IPS-15b (cell line): ENCODE data around the gene FAM83G.
"Not testable (repeated sequence)": the region's sequence is repeated elsewhere in the genome, so short reads cannot be mapped to it uniquely, and the experiment has no call there.

Experiments
- H3K27me3 ChIP-seq: one replicate; pipeline ENCODE4 v1.6.1; 2013; ENCODE audit warnings: low read length; ENCODE audit not compliant: control insufficient read depth, insufficient read depth
- H3K36me3 ChIP-seq: one replicate; pipeline ENCODE4 v1.6.1; 2013; ENCODE audit warnings: low read length; ENCODE audit not compliant: control insufficient read depth, insufficient read depth
- H3K4me1 ChIP-seq: one replicate; pipeline ENCODE4 v1.6.1; 2013; ENCODE audit warnings: mild to moderate bottlenecking, low read length; ENCODE audit not compliant: control insufficient read depth, insufficient read depth
- H3K4me3 ChIP-seq: one replicate; pipeline ENCODE4 v1.5.1; 2013; ENCODE audit warnings: low read depth, low read length
- H3K9ac ChIP-seq: one replicate; pipeline ENCODE4 v1.6.1; 2013; ENCODE audit warnings: low read depth, mild to moderate bottlenecking, low read length
- H3K9me3 ChIP-seq: one replicate; pipeline ENCODE4 v1.6.1; 2013; ENCODE audit warnings: mild to moderate bottlenecking, low read length; ENCODE audit not compliant: control insufficient read depth, insufficient read depth

Gene FAM83G, protein sequence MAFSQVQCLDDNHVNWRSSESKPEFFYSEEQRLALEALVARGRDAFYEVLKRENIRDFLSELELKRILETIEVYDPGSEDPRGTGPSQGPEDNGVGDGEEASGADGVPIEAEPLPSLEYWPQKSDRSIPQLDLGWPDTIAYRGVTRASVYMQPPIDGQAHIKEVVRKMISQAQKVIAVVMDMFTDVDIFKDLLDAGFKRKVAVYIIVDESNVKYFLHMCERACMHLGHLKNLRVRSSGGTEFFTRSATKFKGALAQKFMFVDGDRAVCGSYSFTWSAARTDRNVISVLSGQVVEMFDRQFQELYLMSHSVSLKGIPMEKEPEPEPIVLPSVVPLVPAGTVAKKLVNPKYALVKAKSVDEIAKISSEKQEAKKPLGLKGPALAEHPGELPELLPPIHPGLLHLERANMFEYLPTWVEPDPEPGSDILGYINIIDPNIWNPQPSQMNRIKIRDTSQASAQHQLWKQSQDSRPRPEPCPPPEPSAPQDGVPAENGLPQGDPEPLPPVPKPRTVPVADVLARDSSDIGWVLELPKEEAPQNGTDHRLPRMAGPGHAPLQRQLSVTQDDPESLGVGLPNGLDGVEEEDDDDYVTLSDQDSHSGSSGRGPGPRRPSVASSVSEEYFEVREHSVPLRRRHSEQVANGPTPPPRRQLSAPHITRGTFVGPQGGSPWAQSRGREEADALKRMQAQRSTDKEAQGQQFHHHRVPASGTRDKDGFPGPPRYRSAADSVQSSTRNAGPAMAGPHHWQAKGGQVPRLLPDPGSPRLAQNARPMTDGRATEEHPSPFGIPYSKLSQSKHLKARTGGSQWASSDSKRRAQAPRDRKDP

DNA sequence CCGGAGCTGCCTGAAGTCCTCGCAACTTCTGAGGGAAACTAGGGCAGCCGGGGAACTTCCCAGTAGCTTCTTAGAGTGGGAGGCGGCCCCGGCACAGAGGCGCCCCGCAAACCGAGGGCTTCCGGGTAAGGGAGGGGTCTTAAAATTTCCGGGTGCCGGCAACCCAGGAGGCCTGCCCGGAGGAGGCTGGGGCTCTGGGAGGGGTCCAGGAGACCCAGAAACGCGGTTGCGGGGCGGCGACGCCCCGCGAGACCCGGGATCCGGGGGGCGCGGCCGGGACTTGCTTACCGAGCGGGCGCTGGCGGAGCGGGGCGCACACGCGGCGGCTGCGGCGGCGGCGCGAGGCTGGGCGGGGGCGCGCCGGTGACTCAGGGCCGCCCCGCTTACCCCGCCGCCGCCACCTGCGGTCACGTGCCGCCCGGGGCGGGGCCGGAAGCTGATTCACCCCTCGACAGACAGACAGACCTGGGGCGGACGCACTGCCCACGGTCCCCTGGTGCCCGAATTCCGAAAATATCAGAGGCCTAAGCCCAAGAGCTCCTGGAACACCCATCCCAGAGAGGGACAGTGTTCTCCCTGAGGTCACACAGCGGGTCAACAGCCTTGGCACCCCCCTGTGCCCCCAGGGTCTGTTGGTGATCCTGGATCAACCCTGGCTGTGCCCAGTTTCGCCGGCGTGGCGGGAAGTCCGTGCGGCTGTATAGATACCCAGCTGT is at the start of gene FAM83G:
Gene FAM83G (minus strand): TSS at position 344 of the 716 bp plus-strand sequence. CDS start 723 bp downstream, outside the sequence.
- Histone ChIP-seq H3K9me3 (no peaks in the 10 kb centered on the region), H3K4me3 (peak within 1 kb of the TSS; percentile 79), H3K9ac (peak within 1 kb of the TSS; percentile 71), H3K4me1 (peaks cover 8% of the 10 kb centered on the region), H3K27me3 (no peaks in the 10 kb centered on the region), H3K36me3 (peaks cover 17% of the 10 kb centered on the region)

DNA sequence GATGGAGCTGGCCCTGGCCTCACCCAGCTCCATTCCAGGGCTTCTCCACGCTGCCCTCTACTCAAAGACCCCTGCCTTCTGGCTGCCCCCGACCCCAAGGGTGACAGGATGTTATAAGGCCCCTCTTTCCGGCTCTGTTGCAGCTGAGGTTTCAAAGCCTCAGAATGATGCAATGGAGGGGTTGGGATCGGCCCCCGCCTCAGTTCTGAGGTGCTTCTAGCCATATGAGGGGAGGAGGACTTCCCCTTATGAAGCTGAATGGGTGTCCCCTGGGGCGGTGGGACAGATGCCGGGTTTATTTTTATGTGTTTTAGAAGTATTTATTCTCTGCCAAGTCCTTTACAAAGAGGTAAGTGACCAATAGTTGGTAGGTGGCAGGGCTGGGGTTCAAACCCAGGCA is 44.3 kb upstream of the FAM83G start:
- H3K9ac ChIP-seq, H3K4me3 ChIP-seq, H3K27me3 ChIP-seq, H3K4me1 ChIP-seq, H3K36me3 ChIP-seq, H3K9me3 ChIP-seq: not testable (repeated sequence)

DNA sequence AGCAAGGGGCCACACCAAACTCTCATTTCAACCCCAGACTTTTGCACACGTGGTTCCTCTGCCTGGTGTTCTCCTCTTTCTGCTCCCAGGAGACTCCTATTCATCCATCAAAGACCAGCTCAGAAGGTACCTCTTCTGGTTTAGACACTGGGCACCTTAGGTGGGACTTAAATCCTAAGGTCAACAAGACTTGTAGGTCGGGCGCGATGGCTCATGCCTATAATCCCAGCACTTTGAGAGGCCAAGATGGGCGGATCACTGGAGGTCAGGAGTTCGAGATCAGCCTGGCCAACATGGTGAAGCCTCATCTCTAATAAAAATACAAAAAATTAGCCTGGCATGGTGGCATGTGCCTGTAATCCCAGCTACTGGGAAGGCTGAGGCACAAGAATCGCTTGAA is 42.9 kb upstream of the FAM83G start:
- H3K9me3 ChIP-seq, H3K27me3 ChIP-seq, H3K9ac ChIP-seq, H3K4me3 ChIP-seq, H3K36me3 ChIP-seq, H3K4me1 ChIP-seq: not testable (repeated sequence)

DNA sequence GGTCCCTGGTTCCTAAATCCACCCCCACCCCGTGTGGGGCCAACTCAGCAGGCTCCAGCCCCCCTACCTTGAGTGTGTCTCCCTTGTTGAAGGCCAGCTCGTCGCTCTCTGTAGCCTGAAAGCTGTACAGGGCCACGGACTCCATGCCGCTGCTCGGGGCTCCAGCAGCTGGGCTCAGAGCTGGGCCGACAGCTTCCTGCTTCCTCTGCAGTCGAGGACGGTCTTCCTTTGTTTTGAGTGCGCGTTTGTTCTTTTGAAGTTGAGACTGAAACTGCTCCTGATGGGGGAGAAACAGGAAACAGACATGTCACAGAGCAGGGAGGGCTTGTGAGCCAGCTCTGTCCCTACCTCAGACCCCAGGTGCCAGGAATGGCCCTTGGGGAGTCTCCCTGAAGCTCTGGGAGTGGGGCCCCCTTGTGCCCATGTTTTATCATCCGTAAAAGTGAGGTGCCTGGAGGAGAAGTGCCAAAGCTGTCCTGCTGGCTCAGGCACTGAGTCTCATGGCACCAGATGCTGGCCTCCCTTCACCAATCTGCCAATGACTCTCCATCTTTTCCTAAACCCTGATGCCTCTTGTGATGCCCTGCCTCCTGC is 42.3 kb upstream of the FAM83G start, which contains the start of gene GRAP:
Gene GRAP (minus strand): TSS at position 176 of the 594 bp plus-strand sequence. CDS start 31 bp downstream, at position 145.
- not testable (repeated sequence) for H3K4me1 ChIP-seq, H3K4me3 ChIP-seq, H3K9ac ChIP-seq

DNA sequence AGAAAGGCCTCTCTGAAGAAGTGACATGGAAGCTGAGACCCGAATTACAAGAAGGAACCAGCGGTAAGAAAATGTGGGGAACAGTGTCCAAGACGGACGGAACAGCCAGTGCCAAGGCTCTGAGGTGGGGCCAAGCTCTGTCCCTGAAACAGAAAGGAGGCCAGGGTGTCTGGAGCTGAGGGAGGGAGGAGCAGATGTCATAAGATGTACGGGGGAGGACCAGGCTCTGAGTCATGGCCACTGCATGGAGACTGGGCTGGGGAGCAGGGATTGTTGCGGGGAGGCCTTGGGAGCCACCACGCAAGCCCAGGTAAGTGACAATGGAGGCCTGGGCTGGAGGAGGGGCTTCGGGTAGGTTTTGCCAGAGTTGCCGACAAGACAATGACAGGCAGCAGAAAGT is 40.1 kb upstream of the FAM83G start:
- H3K4me3 ChIP-seq, H3K36me3 ChIP-seq, H3K4me1 ChIP-seq, H3K9ac ChIP-seq, H3K9me3 ChIP-seq, H3K27me3 ChIP-seq: not testable (repeated sequence)

More for the DNA sequence above, 42.3 kb upstream of the FAM83G start, which contains the start of gene GRAP:
- not testable (repeated sequence) for H3K27me3 ChIP-seq, H3K9me3 ChIP-seq, H3K36me3 ChIP-seq

DNA sequence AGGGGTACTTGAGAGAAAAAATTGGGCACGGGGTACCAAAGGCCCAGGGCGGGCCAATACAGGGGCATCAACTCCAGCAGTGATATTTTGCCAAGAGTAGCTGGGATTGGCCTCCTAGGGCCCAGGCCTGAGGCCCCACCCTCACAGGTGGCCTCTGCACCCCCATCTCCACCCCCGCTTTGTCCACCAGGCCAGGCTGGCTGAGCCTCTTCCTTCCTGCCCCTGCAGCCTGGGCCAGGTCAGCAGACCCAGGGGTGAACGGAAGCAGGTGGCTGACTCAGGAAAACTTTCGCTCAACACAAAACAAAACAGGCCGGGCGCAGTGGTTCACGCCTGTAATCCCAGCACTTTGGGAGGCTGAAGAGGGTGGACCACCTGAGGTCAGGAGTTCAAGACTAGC is 38.5 kb upstream of the FAM83G start:
- not testable (repeated sequence) for H3K36me3 ChIP-seq, H3K27me3 ChIP-seq, H3K4me3 ChIP-seq, H3K9me3 ChIP-seq, H3K4me1 ChIP-seq, H3K9ac ChIP-seq

DNA sequence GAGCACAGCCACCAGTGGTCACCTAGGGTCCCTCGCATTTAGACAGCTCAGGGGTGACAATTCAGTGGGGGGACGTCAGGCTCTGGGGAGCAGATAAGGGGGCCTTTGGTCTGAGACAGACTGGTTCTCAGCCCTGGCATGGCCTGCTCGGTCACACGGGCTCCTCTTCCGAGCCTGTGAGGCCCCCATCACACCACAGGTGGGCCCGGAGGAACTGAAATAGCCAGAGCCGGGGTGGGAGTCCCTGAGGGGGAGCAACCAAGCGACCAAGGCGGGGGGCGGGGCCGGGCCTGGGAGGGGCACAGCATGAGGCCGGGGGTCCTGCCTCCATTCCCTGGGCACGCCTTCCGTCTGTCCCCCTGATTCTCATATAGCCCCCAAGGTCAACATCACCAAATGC is 37.8 kb upstream of the FAM83G start:
- H3K4me1 ChIP-seq, H3K4me3 ChIP-seq, H3K9ac ChIP-seq, H3K27me3 ChIP-seq, H3K9me3 ChIP-seq, H3K36me3 ChIP-seq: not testable (repeated sequence)

DNA sequence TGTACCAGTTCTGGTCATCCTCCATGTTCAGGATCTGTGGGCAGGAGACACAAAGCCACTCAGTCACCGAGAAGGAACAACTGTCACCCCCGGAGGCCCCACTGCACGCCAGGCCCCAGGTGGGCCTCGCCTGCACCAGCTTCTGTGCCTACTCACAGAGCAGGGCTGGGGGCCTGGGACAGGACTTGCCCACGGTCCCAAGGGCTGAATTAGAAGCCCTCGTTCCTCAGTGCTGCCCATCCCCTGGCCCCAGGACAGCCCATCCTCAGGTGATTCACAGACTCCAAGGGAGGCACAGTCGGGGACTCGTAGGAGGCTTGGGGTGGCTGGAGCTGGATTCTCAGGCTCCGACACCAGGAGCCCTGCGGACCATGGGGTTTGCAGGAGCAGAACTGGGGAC is 37.3 kb upstream of the FAM83G start:
- not testable (repeated sequence) for H3K9me3 ChIP-seq, H3K36me3 ChIP-seq, H3K4me1 ChIP-seq, H3K27me3 ChIP-seq, H3K4me3 ChIP-seq, H3K9ac ChIP-seq

DNA sequence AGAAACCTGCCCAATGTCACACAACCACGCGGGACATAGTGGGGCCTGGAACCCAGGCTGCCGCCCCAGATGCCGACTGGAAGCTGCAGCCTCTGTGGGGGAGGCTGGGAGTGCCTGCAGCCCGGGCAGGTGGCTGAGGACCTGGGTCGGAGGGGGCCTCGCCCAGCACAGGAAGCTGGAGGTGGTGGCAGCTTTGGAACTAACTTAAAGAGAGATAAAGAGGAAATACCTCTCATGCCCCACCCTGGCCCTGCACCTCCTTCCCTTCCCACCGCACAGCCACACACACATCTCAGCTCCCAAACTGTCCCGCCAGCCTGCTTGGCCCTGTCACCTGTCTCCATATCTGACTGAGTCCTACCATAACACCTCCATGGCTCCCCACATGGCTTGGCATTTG is 35.8 kb upstream of the FAM83G start:
- H3K9ac ChIP-seq, H3K9me3 ChIP-seq, H3K4me1 ChIP-seq, H3K4me3 ChIP-seq, H3K27me3 ChIP-seq, H3K36me3 ChIP-seq: not testable (repeated sequence)

DNA sequence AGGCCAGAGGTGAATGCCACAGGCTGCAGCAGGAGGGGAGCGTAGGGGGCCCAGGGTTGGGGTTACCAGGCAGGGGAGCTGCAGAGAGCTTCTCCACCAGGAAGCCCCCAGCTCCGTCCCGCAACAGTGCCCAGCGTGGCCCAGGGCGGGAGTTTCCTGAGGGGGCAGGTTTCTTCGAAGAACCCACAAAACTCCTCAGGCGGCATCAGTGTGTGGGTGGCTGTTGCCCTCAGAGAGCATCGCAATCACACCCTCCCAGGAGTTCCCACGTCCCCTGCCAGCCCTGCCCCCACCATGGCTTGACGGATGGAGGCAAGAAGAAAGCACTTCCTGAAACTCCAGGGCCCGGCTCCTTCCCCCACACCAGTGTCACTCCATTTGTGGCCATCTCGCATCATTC is 34.2 kb upstream of the FAM83G start:
- not testable (repeated sequence) for H3K4me1 ChIP-seq, H3K4me3 ChIP-seq, H3K9me3 ChIP-seq, H3K9ac ChIP-seq, H3K36me3 ChIP-seq, H3K27me3 ChIP-seq

DNA sequence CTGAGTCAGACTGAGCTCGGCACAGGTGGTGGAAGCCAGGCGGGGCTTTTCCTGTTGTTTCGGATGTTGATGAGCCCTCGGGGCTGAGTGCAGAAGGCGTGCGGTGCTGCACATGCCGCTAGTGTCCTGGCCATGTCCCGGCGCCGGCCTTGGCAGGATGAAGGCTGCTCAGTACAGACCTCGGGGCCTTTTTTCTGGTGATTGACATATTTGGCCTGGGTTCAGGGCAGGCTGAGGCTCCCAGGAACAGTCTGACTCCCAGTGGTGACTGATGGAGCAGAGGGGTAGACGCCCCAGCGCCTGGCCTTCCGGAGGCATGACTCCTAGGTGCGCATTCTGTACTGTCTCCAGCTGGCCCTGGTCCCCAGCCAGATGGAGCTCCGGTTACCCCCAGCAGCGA is 33.4 kb upstream of the FAM83G start:
- H3K4me3 ChIP-seq, H3K27me3 ChIP-seq, H3K36me3 ChIP-seq, H3K9me3 ChIP-seq, H3K4me1 ChIP-seq, H3K9ac ChIP-seq: not testable (repeated sequence)
